Calu3 (cell line): ENCODE results near the gene INSIG2. TPM values are rescaled to one million over a fixed set of nuclear protein-coding genes. Genes with fewer than 3 reads are reported as not detected.

Source experiments
- BruUV-seq: library from RNA; stranded (reverse); fragments of 400-500 nt; replicated peaks from 2 replicates; lab custom pipeline; 2021; lab: Mats Ljungman, UMichigan
- CTCF ChIA-PET: fragments of 300-600 bp; sonication (Branson Sonifier 250); formaldehyde crosslinking; loops from one replicate; lab custom pipeline; 2022; ENCODE audit warnings: antibody characterized with exemption; lab: Charles Lee
- DNase-seq: peaks from one replicate; pipeline ENCODE4 v3.0.0; 2022
- H3K27ac Mint-ChIP-seq: one replicate; pipeline ENCODE4 v1.8.0; 2022; ENCODE audit warnings: mixed read lengths; ENCODE audit not compliant: unreplicated experiment
- H3K27me3 Mint-ChIP-seq: one replicate; pipeline ENCODE4 v1.8.0; 2022; ENCODE audit warnings: mixed read lengths; ENCODE audit not compliant: unreplicated experiment
- H3K36me3 Mint-ChIP-seq: one replicate; pipeline ENCODE4 v1.8.0; 2022; ENCODE audit warnings: mild to moderate bottlenecking, moderate library complexity, mixed read lengths; ENCODE audit not compliant: insufficient read depth, unreplicated experiment
- H3K4me1 Mint-ChIP-seq: one replicate; pipeline ENCODE4 v1.8.0; 2022; ENCODE audit warnings: mild to moderate bottlenecking, low read depth, mixed read lengths; ENCODE audit not compliant: unreplicated experiment
- H3K4me3 Mint-ChIP-seq: one replicate; pipeline ENCODE4 v1.8.0; 2022; ENCODE audit warnings: mild to moderate bottlenecking, low read depth, moderate library complexity, mixed read lengths; ENCODE audit not compliant: unreplicated experiment
- H3K9me3 Mint-ChIP-seq: one replicate; pipeline ENCODE4 v1.8.0; 2022; ENCODE audit warnings: low read depth, mixed read lengths; ENCODE audit not compliant: unreplicated experiment
- CTCF ChIP-seq: fragments of 200-600 bp; IDR thresholded peaks from one replicate; pipeline ENCODE4 v1.8.0; 2022; ENCODE audit warnings: antibody characterized with exemption; ENCODE audit not compliant: unreplicated experiment
- intact Hi-C: fragments of 100-400 bp; cut with micrococcal nuclease; formaldehyde crosslinking; loops from one replicate; pipeline ENCODE4 v1.10.0; 2022; ENCODE audit not compliant: unreplicated experiment
- total RNA-seq: library from RNA; stranded (reverse); gene quantifications from 2 replicates; pipeline ENCODE4 v1.2.3, GENCODE V29; 2022

INSIG2 gene
- total RNA-seq, 1 experiment from 2014 or later: 67.1 TPM

- Mint-ChIP-seq H3K27me3 (no peaks in the 10 kb centered on the region), H3K27ac (no peak overlapping the region), H3K4me3 (no peak overlapping the region), H3K4me1 (peaks cover 77% of the 10 kb centered on the region), H3K36me3 (peaks cover 34% of the 10 kb centered on the region), H3K9me3 (no peaks in the 10 kb centered on the region)
- no TSS peak for BruUV-seq
- DNase-seq: no peak
- CTCF ChIA-PET: no interaction called here
- no peak for TF ChIP-seq CTCF
- intact Hi-C loops: no loop called here
Measured at GRCh38 chr2:118120401-118120780, 32.1 kb downstream of the INSIG2 start.

DNA sequence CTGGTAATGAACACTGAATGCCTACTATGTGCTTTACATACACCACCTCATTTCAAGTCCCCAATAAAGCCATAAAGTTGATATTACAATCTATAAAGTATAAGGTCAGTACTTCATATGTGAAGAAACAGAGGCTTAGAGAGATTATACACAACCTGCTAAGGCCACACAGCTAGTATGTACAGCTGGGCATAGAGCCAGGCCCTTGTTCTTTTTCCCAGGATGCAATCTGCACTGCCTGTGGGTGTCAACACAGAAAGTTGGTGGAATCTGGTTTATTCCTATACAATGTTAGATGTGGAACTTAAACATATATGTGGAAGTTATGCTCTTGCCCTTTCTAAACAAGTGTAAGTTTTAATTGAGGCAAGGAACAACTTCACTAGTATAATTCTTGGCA is 32.8 kb downstream of the INSIG2 start:
- TF ChIP-seq CTCF: no peak
- Mint-ChIP-seq H3K27ac (peak overlapping the region; percentile 99), H3K27me3 (no peaks in the 10 kb centered on the region), H3K4me1 (peaks cover 79% of the 10 kb centered on the region), H3K36me3 (peaks cover 33% of the 10 kb centered on the region), H3K9me3 (no peaks in the 10 kb centered on the region), H3K4me3 (no peak overlapping the region)
- intact Hi-C loops: no loop called here
- no TSS peak for BruUV-seq
- CTCF ChIA-PET: no interaction called here
- DNase-seq: no peak

DNA sequence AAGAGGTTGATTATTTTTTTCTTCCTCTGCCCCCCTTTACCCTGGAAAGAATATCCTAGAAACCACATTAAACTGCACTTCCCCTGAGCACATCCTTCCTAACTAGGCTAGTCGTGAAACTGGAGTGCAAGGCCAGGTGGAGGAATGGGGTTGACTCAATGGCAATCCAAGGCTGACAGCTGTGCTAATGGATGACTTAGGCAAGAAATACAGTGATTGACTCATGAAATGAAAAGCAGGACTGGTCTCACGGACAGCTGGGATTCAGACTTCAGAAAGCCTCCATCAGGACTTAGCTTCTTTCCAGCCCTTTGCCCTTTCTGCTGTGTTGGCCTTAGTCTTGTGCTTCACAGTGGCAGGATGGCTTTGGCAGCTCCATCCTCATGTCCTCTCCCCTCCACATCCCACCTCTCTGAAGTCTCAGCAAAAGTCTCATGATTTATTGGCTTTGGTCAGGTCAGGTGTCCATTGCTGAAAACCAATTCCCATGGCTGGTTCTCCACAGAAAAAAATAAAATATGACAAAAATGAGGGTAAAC is 33.8 kb downstream of the INSIG2 start:
- peaks cover 30% of the 10 kb centered on the region for H3K36me3 Mint-ChIP-seq
- H3K4me1 Mint-ChIP-seq: peaks cover 74% of the 10 kb centered on the region
- DNase-seq: no peak
- no TSS peak for BruUV-seq
- TF ChIP-seq CTCF: no peak
- peak overlapping the region; percentile 99 for H3K27ac Mint-ChIP-seq
- H3K27me3 Mint-ChIP-seq: no peaks in the 10 kb centered on the region
- H3K4me3 Mint-ChIP-seq: peak overlapping the region; percentile 61
- no peaks in the 10 kb centered on the region for H3K9me3 Mint-ChIP-seq
- intact Hi-C loops: loop anchor here (2.0 kb wide), 2 partner anchors 37 to 75 kb away; no protein-coding TSS in a partner anchor
- CTCF ChIA-PET: interaction anchor here (2.1 kb wide), 1 partner anchor 75 kb away, joined by 5 read pairs; no protein-coding TSS in a partner anchor

GRCh38 chr2:118122594-118123281 is 34.5 kb downstream of the INSIG2 start:
- TF ChIP-seq CTCF: no peak
- Mint-ChIP-seq H3K9me3 (no peaks in the 10 kb centered on the region), H3K4me3 (peak overlapping the region; percentile 61), H3K27me3 (no peaks in the 10 kb centered on the region), H3K4me1 (peaks cover 74% of the 10 kb centered on the region), H3K27ac (peak overlapping the region; percentile 99), H3K36me3 (peaks cover 33% of the 10 kb centered on the region)
- no TSS peak for BruUV-seq
- CTCF ChIA-PET: interaction anchor here (0.9 to 2.1 kb wide), 5 partner anchors 12 to 82 kb away, joined by 3 to 6 read pairs (median 3); partner anchors contain the start of gene INSIG2
- DNase-seq: peak; percentile 58
- intact Hi-C loops: loop anchor here (1.0 to 2.0 kb wide), 3 partner anchors 9 to 76 kb away; no protein-coding TSS in a partner anchor
